ENCODE data around the gene MEF2D. TPM values are rescaled to one million over a fixed set of nuclear protein-coding genes. Genes with fewer than 3 reads are reported as not detected.

The MEF2D gene
- total RNA-seq, 1 donor from 2014 or later = 56.6 TPM

GRCh38 chr1:156463874-156464273, 36.7 kb downstream of the MEF2D start:
- Histone ChIP-seq H4K20me1 (ENCODE audit: insufficient read depth, low read length) (peaks cover 48% of the 10 kb centered on the region), H3K4me2 (ENCODE audit: low read length) (no peak overlapping the region), H3K27ac (ENCODE audit: low read depth, low read length) (no peak overlapping the region), H3K4me1 (ENCODE audit: insufficient read depth, low read length) (peaks cover 27% of the 10 kb centered on the region), H3K9me3 (ENCODE audit: insufficient read depth, low read depth, low read length) (no peaks in the 10 kb centered on the region), H3K9ac (ENCODE audit: low read length) (no peak overlapping the region), H3K79me2 (ENCODE audit: insufficient read depth, low read length) (no peaks in the 10 kb centered on the region), H2AFZ (ENCODE audit: low read depth, low read length) (no peak overlapping the region), H3K36me3 (ENCODE audit: insufficient read depth, low read length) (peaks cover 3% of the 10 kb centered on the region), H3K4me3 (ENCODE audit: insufficient read depth, low read depth, low read length) (no peak overlapping the region), H3K27me3 (ENCODE audit: insufficient read depth, low read length) (no peaks in the 10 kb centered on the region)
- no peak for DNase-seq (ENCODE audit: low read depth)
- peaks cover 23% of the 10 kb centered on the region for H3K36me3 Mint-ChIP-seq (ENCODE audit: low read depth, unreplicated experiment)
- FAIRE-seq = no peak
- TF ChIP-seq CTCF (IDR thresholded peaks at IDR 0.05; ENCODE audit: insufficient read depth, low read depth, low read length) (no peak), EZH2 (IDR thresholded peaks at IDR 0.05; ENCODE audit: insufficient read depth, low read length) (no peak)
- peaks cover 35% of the 10 kb centered on the region for H3K4me1 Mint-ChIP-seq (ENCODE audit: low read depth, unreplicated experiment)
- no peaks in the 10 kb centered on the region for H3K27me3 Mint-ChIP-seq (ENCODE audit: low read depth, unreplicated experiment)
- H3K9me3 Mint-ChIP-seq (ENCODE audit: unreplicated experiment) = no peaks in the 10 kb centered on the region
- H3K4me3 Mint-ChIP-seq (ENCODE audit: unreplicated experiment) = peak overlapping the region; percentile 42
- peak overlapping the region; percentile 55 for H3K27ac Mint-ChIP-seq (ENCODE audit: unreplicated experiment)

GRCh38 chr1:156462954-156463795, 37.4 kb downstream of the MEF2D start:
- H3K27me3 ChIP-seq (ENCODE audit: insufficient read depth, low read length) = no peaks in the 10 kb centered on the region
- DNase-seq (ENCODE audit: low read depth) = no peak
- peaks cover 27% of the 10 kb centered on the region for H3K4me1 ChIP-seq (ENCODE audit: insufficient read depth, low read length)
- FAIRE-seq = no peak
- H3K9ac ChIP-seq (ENCODE audit: low read length) = no peak overlapping the region
- Mint-ChIP-seq H3K9me3 (ENCODE audit: unreplicated experiment) (no peaks in the 10 kb centered on the region), H3K36me3 (ENCODE audit: low read depth, unreplicated experiment) (peaks cover 20% of the 10 kb centered on the region), H3K4me3 (ENCODE audit: unreplicated experiment) (no peak overlapping the region), H3K27me3 (ENCODE audit: low read depth, unreplicated experiment) (no peaks in the 10 kb centered on the region), H3K4me1 (ENCODE audit: low read depth, unreplicated experiment) (peaks cover 32% of the 10 kb centered on the region), H3K27ac (ENCODE audit: unreplicated experiment) (no peak overlapping the region)
- H3K27ac ChIP-seq (ENCODE audit: low read depth, low read length) = no peak overlapping the region
- H4K20me1 ChIP-seq (ENCODE audit: insufficient read depth, low read length) = peaks cover 41% of the 10 kb centered on the region
- H3K36me3 ChIP-seq (ENCODE audit: insufficient read depth, low read length) = peaks cover 3% of the 10 kb centered on the region
- no peaks in the 10 kb centered on the region for H3K79me2 ChIP-seq (ENCODE audit: insufficient read depth, low read length)
- no peaks in the 10 kb centered on the region for H3K9me3 ChIP-seq (ENCODE audit: insufficient read depth, low read depth, low read length)
- no peak for TF ChIP-seq EZH2 (IDR thresholded peaks at IDR 0.05; ENCODE audit: insufficient read depth, low read length)
- no peak for TF ChIP-seq CTCF (IDR thresholded peaks at IDR 0.05; ENCODE audit: insufficient read depth, low read depth, low read length)
- H2AFZ ChIP-seq (ENCODE audit: low read depth, low read length) = no peak overlapping the region
- no peak overlapping the region for H3K4me3 ChIP-seq (ENCODE audit: insufficient read depth, low read depth, low read length)
- H3K4me2 ChIP-seq (ENCODE audit: low read length) = no peak overlapping the region
